Heart right ventricle (tissue), 16 donors: ENCODE measurements around the gene COX17. TPM values are rescaled to one million over a fixed set of nuclear protein-coding genes. Genes with fewer than 3 reads are reported as not detected.
A peak's percentile ranks its signal among the peaks of the same experiment; 100 is the strongest.

Experiments
- ATAC-seq, 8 donors: fragments of 200-7000 bp; cut with Tn5 transposase; one replicate each; pipeline ENCODE4 v1.9.1; 2020; ENCODE audit warnings: mild to moderate bottlenecking in 8 of 8, moderate library complexity in 8 of 8, moderate number of reproducible peaks in 1 of 8
- DNase-seq, 2 donors: peaks; one replicate each; pipeline ENCODE4 v3.0.0-alpha.2; 2020
- H3K27ac ChIP-seq, 10 donors: fragments of 200-600 bp; sonication (generic) in 2 of 10; one replicate each; pipeline versions ENCODE4 v1.5.0 to v1.8.0; 2020 to 2022; ENCODE audit warnings: mild to moderate bottlenecking in 3 of 10
- H3K27me3 ChIP-seq, 7 donors: fragments of 200-600 bp; one replicate each; pipeline ENCODE4 v1.8.0; 2021 to 2022; ENCODE audit warnings: mild to moderate bottlenecking in 2 of 7
- H3K36me3 ChIP-seq, 9 donors: fragments of 200-600 bp; sonication (generic) in 1 of 9; one replicate each; pipeline versions ENCODE4 v1.5.0 to v1.8.0; 2020 to 2022; ENCODE audit warnings: mild to moderate bottlenecking in 2 of 9
- H3K4me1 ChIP-seq, 9 donors: fragments of 200-600 bp; sonication (generic) in 1 of 9; one replicate each; pipeline versions ENCODE4 v1.5.0 to v1.8.0; 2020 to 2022; ENCODE audit warnings: mild to moderate bottlenecking in 4 of 9
- H3K4me3 ChIP-seq, 10 donors: fragments of 200-600 bp; sonication (generic) in 2 of 10; one replicate each; pipeline versions ENCODE4 v1.5.0 to v1.8.0; 2020 to 2022; ENCODE audit warnings: mild to moderate bottlenecking in 7 of 10, moderate library complexity in 2 of 10
- H3K9me3 ChIP-seq, 11 donors: fragments of 200-600 bp in 10 of 11; sonication (generic) in 2 of 11; one replicate each; pipeline versions ENCODE4 v1.5.0 to v1.8.0; 2013 to 2022; ENCODE audit warnings: mild to moderate bottlenecking in 2 of 11, control low read depth in 1 of 11, moderate library complexity in 1 of 11
- WGBS, 2 donors: extraction: QIAGEN DNeasy Blood & Tissue Kit; methylation state at CpG; one replicate each; pipeline ENCODE4 v1.1.7; 2013; ENCODE audit warnings: inconsistent platforms in 1 of 2; 5-methylcytosine and 5-hydroxymethylcytosine counted together
- intact Hi-C, 10 donors: fragments of 100-400 bp; cut with DNase I; formaldehyde crosslinking; loops; one replicate each; pipeline versions ENCODE4 v1.11.1 to v1.14.2; 2022
- polyA plus RNA-seq, 2 donors: library from polyadenylated mRNA; stranded (reverse); fragments of 200-250 nt; gene quantifications; one replicate each; pipeline ENCODE4 v1.2.3, GENCODE V29; 2013
- total RNA-seq, 10 donors: library from RNA; stranded (reverse); fragmentation: NEBNext Ultra II Directional in 3 of 10; extraction: Animal tissue kit (Norgen Biotek cat#: 25700) in 3 of 10; gene quantifications; one replicate each; pipeline versions ENCODE4 v1.2.1 to v1.2.4, GENCODE V29; 2021 to 2023
- TF ChIP-seq, protein P1 (sequence below), 9 donors: fragments of 200-600 bp; sonication (generic) in 2 of 9; IDR thresholded peaks; one replicate each; pipeline versions ENCODE4 v1.5.0 to v1.8.0; 2021 to 2022; ENCODE audit warnings: antibody characterized with exemption in 9 of 9, mild to moderate bottlenecking in 5 of 9, moderate library complexity in 1 of 9
- donor health status: Arrhythmogenic right ventricular cardiomyopathy.
- donor health status: ischemic (EF 13 %, LVEDD 7.1; RV severe dilation, severe dysfunction).
- donor health status: healthy with polysubstance abuse.
- donor health status: DM: no; HTN: yes; CAD: no.
- donor health status: DM: no; HTN: no; CAD: no.
- donor health status: ischemic (EF 25% LVEDD 6.9; RV normal size, moderate dysfunction).
- donor health status: ischemic (EF 25% LVEDD 5.7; RV mildly dilated, moderate dysfunction).
- donor health status: healthy.
- donor health status: DM: yes; HTN: yes; CAD: no.
- donor health status: Ischemic cardiomyopathy.
- donor health status: ischemic (EF 35%, LVEDD 5.7; RV mildly dilated, moderate dysfunction).
- donor health status: nonischemic (EF 11% LVEDD 7.7; RV severe dilation, severe dysfunction).
- donor health status: DM: yes; HTN: yes; CAD: no.
- donor health status: PGD.
- donor health status: ischemic (EF 29% LVEDD 5.4; RV normal size, mild dysfunction).
- donor health status: nonischemic (EF 23%, LVEDD 6.1; RV moderate dilation, normal function).

COX17 gene
- total and polyA plus RNA-seq, 12 donors: 76.2 to 733 (median 110) TPM

- DNase-seq (no peak), ATAC-seq (peak in 1 of 8 donors; percentile 67)
- no peaks in the 10 kb centered on the region for H3K36me3 ChIP-seq
- intact Hi-C loops: no loop called here
- peaks cover 0 to 5% (median 0%) of the 10 kb centered on the region in 9 donors for H3K4me1 ChIP-seq
- TF ChIP-seq, protein P1, sequence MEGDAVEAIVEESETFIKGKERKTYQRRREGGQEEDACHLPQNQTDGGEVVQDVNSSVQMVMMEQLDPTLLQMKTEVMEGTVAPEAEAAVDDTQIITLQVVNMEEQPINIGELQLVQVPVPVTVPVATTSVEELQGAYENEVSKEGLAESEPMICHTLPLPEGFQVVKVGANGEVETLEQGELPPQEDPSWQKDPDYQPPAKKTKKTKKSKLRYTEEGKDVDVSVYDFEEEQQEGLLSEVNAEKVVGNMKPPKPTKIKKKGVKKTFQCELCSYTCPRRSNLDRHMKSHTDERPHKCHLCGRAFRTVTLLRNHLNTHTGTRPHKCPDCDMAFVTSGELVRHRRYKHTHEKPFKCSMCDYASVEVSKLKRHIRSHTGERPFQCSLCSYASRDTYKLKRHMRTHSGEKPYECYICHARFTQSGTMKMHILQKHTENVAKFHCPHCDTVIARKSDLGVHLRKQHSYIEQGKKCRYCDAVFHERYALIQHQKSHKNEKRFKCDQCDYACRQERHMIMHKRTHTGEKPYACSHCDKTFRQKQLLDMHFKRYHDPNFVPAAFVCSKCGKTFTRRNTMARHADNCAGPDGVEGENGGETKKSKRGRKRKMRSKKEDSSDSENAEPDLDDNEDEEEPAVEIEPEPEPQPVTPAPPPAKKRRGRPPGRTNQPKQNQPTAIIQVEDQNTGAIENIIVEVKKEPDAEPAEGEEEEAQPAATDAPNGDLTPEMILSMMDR (IDR thresholded peaks at IDR 0.05): no peak
- WGBS, 2 donors: 71 to 79% methylated on average over 3 of the region's 3 CpGs
- no peaks in the 10 kb centered on the region for H3K9me3 ChIP-seq
- no peak overlapping the region for H3K27ac ChIP-seq
- H3K27me3 ChIP-seq: no peaks in the 10 kb centered on the region
- no peak overlapping the region for H3K4me3 ChIP-seq
Measured at GRCh38 chr3:119716998-119717397, 39.8 kb upstream of the COX17 start.

DNA sequence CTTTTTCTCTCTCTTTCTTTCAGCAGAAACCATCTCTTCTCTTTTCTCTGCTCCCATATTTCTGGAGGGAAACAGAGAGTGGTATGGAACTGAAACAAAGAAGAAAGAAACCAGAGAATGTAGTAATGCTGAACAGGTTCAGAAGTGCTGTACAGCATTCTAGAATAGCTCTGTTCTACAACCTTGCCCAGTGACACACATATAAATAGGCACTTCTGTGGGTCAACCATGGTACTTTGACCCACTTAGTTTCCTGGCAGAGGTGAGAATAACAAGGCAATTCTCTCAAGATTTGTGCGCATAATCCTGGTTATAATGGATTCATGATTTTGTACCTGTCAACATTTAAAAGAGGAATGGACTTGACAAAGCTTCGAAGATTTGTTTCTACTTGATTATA is 37.9 kb upstream of the COX17 start:
- Histone ChIP-seq H3K9me3 (no peaks in the 10 kb centered on the region), H3K4me1 (peaks cover 0 to 5% (median 0%) of the 10 kb centered on the region in 9 donors), H3K36me3 (no peaks in the 10 kb centered on the region), H3K27ac (no peak overlapping the region), H3K27me3 (no peaks in the 10 kb centered on the region), H3K4me3 (no peak overlapping the region)
- no peak for DNase-seq
- 94 to 98% methylated on average over 2 of the region's 2 CpGs for WGBS, 2 donors
- intact Hi-C loops: no loop called here
- TF ChIP-seq, protein P1 (IDR thresholded peaks at IDR 0.05): no peak
- ATAC-seq: peak in 1 of 8 donors; percentile 44

DNA sequence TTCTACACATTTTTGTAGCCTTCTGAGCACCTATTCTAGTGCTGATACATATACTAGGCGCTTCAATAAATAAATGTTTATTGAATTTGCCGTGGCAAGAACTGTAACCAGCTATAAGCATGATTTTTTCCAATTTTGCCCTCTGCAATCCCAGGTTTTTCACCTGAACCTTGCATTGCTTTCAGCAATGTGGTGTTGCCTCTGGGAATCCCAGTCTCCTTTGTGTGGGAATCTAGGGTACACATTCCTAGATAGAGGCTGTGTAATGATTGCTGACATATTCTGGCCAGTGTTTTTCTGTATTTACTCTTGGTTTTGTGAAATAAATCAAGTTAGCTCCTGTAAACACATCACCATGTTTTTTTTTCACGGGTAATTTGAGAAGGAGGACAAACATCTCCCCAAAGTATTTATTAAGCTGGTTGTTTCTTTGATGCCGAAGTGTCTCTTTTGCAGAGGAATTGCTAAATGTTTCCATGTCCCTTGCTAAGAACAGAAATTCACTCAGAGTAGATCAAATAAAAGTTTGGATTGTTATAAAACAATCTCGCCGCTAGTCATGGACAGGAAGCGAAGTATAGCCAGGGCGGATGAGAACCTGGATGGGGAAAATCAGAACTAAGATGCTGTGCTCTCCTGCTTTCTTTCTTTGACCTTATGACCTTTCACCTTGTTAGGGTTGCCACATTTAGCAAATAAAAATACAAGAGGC is 26.8 kb upstream of the COX17 start:
- no peak for DNase-seq
- H3K9me3 ChIP-seq: peaks cover 0 to 6% (median 0%) of the 10 kb centered on the region in 11 donors
- H3K36me3 ChIP-seq: no peaks in the 10 kb centered on the region
- peak overlapping the region in 3 of 10 donors; percentile 50 to 61 (median 57) for H3K4me3 ChIP-seq
- no peak for ATAC-seq
- H3K27me3 ChIP-seq: no peaks in the 10 kb centered on the region
- TF ChIP-seq, protein P1 (IDR thresholded peaks at IDR 0.05): no peak
- no peak overlapping the region for H3K27ac ChIP-seq
- WGBS, 2 donors: 79 to 83% methylated on average over 8 of the region's 8 CpGs
- peaks cover 0 to 31% (median 15%) of the 10 kb centered on the region in 9 donors for H3K4me1 ChIP-seq
- intact Hi-C loops: no loop called here

GRCh38 chr3:119702530-119703527 is 25.6 kb upstream of the COX17 start, which contains the start of gene CFAP91:
Gene CFAP91 (plus strand): TSS chr3:119703022. CDS start chr3:119703099, 77 bp downstream.
- peaks cover 0 to 31% (median 15%) of the 10 kb centered on the region in 9 donors for H3K4me1 ChIP-seq
- DNase-seq (peak; percentile 96 to 97), ATAC-seq (peak; percentile 99 to 100 (median 99))
- 10 to 13% methylated on average over 59 of the region's 59 CpGs for WGBS, 2 donors
- H3K27ac ChIP-seq: peak within 1 kb of the TSS in 6 of 10 donors; percentile 6 to 45 (median 33)
- peak within 1 kb of the TSS in 9 of 10 donors; percentile 30 to 61 (median 53) for H3K4me3 ChIP-seq
- TF ChIP-seq, protein P1 (IDR thresholded peaks at IDR 0.05): no peak
- H3K36me3 ChIP-seq: no peaks in the 10 kb centered on the region
- peaks cover 0 to 6% (median 0%) of the 10 kb centered on the region in 11 donors for H3K9me3 ChIP-seq
- H3K27me3 ChIP-seq: no peaks in the 10 kb centered on the region
- intact Hi-C loops: no loop called here
